ENCODE data around the gene MUSTN1.

DNA sequence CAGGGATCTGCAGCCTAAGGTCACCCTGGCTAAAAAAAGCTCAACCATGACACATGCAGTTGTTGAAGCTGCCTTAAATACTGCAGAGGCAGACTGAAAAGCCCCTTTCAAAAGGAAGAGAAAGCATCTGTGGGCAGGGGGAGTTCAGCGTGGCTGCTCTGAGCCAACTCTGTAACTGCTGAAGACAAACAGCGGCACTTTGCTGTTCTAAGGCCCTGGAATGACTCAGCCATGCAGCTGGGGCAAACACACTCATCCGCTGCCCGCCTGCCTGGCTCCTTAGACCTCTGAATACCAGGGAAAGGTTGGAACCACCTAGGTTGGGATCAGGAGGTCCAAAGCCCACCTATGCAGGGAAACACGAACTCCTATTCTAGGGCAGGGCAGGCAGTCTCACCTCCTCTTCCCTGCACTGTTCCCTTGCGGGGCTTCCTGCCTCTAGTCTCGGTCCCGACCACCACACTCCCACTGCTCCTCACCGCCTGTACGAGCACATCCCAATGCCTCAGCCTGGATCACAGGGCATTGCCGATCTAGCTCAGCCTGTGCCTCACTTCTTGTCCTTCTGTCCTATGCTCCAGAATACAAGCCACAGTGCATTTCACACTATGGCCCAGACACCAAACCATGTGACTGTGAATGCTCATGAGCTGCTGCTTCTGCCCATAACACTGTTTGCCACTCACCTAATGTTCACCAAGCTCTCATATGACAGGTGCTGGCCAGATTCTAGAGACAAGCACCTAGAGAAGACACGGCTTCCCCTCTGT, 6.6 kb upstream of the MUSTN1 start:
- TF ChIP-seq, protein P1, sequence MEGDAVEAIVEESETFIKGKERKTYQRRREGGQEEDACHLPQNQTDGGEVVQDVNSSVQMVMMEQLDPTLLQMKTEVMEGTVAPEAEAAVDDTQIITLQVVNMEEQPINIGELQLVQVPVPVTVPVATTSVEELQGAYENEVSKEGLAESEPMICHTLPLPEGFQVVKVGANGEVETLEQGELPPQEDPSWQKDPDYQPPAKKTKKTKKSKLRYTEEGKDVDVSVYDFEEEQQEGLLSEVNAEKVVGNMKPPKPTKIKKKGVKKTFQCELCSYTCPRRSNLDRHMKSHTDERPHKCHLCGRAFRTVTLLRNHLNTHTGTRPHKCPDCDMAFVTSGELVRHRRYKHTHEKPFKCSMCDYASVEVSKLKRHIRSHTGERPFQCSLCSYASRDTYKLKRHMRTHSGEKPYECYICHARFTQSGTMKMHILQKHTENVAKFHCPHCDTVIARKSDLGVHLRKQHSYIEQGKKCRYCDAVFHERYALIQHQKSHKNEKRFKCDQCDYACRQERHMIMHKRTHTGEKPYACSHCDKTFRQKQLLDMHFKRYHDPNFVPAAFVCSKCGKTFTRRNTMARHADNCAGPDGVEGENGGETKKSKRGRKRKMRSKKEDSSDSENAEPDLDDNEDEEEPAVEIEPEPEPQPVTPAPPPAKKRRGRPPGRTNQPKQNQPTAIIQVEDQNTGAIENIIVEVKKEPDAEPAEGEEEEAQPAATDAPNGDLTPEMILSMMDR (IDR thresholded peaks at IDR 0.05; ENCODE audit: poor library complexity) = no peak
- no peak for TF ChIP-seq EZH2phosphoT487 (IDR thresholded peaks at IDR 0.05; ENCODE audit: low read depth, severe bottlenecking, unreplicated experiment)

Data from hepatocyte (in vitro differentiated cells).